Sigmoid colon (tissue), 7 donors: ENCODE measurements around the gene ITIH4. TPM values are rescaled to one million over a fixed set of nuclear protein-coding genes. Genes with fewer than 3 reads are reported as not detected.
"Not testable (repeated sequence)": the region's sequence is repeated elsewhere in the genome, so short reads cannot be mapped to it uniquely, and the experiment has no call there.

Source experiments
- DNase-seq: peaks from one replicate; pipeline ENCODE4 v3.0.0-alpha.2; 2019
- H3K27ac ChIP-seq, 4 donors: fragments of 200-600 bp; sonication (generic); one replicate each; pipeline ENCODE4 v1.5.1; 2016 to 2019; ENCODE audit warnings: mild to moderate bottlenecking in 1 of 4
- H3K27me3 ChIP-seq, 3 donors: fragments of 200-600 bp; sonication (generic); one replicate each; pipeline ENCODE4 v1.5.1; 2019; ENCODE audit warnings: mild to moderate bottlenecking in 1 of 3
- H3K36me3 ChIP-seq, 4 donors: fragments of 200-600 bp; sonication (generic); one replicate each; pipeline ENCODE4 v1.5.1; 2016 to 2019
- H3K4me1 ChIP-seq, 4 donors: fragments of 200-600 bp; sonication (generic); one replicate each; pipeline ENCODE4 v1.5.1; 2017 to 2019
- H3K4me3 ChIP-seq, 4 donors: fragments of 200-600 bp; sonication (generic); one replicate each; pipeline ENCODE4 v1.5.1; 2017 to 2019; ENCODE audit warnings: mild to moderate bottlenecking in 2 of 4, moderate library complexity in 1 of 4
- H3K9me3 ChIP-seq, 4 donors: fragments of 200-600 bp in 3 of 4; sonication (generic) in 3 of 4; one replicate each; pipeline versions ENCODE4 v1.5.1 to v1.6.1; 2013 to 2019
- CTCF ChIP-seq, 4 experiments: fragments of 450-650 bp in 3 of 4; fragments of 200-600 bp in 1 of 4; IDR thresholded peaks; one replicate each; pipeline ENCODE4 v1.5.1; 2016 to 2019; ENCODE audit warnings: antibody characterized with exemption in 4 of 4, mild to moderate bottlenecking in 3 of 4, moderate library complexity in 2 of 4
- EP300 ChIP-seq, 4 donors: sonication (generic); formaldehyde crosslinking; IDR thresholded peaks; one replicate each; pipeline ENCODE4 v1.6.1; 2017; ENCODE audit warnings: antibody characterized with exemption in 4 of 4
- POLR2A ChIP-seq, 2 donors: fragments of 450-650 bp; IDR thresholded peaks; one replicate each; pipeline ENCODE4 v1.6.1; 2016; ENCODE audit warnings: antibody characterized with exemption in 2 of 2, mild to moderate bottlenecking in 2 of 2, moderate library complexity in 2 of 2
- POLR2AphosphoS5 ChIP-seq, 4 donors: sonication (generic); formaldehyde crosslinking; IDR thresholded peaks; one replicate each; pipeline ENCODE4 v1.6.1; 2017; ENCODE audit warnings: antibody characterized with exemption in 4 of 4
- WGBS, 2 donors: extraction: QIAGEN DNeasy Blood & Tissue Kit; methylation state at CpG; one replicate each; pipeline ENCODE4 v1.1.7; 2013; 5-methylcytosine and 5-hydroxymethylcytosine counted together
- intact Hi-C: fragments of 100-400 bp; cut with DNase I; formaldehyde crosslinking; loops from one replicate; pipeline ENCODE4 v1.15.1; 2023
- polyA plus RNA-seq, 3 donors: library from polyadenylated mRNA; stranded (reverse); fragments of 200-250 nt; gene quantifications; one replicate each; pipeline ENCODE4 v1.2.3, GENCODE V29; 2013
- total RNA-seq, 4 donors: library from RNA; depleted of rRNA; stranded (reverse); fragments of >200 nt; gene quantifications; one replicate each; pipeline ENCODE4 v1.1.0, GENCODE V29; 2016
- donor health status: healthy with polysubstance abuse.
- donor health status: Bipolar disorder and iron deficiency.
- donor health status: healthy.

The ITIH4 gene
- total and polyA plus RNA-seq, 7 donors = 2.5 to 12.2 (median 5.6) TPM; not detected in 2

- H3K4me1 ChIP-seq = no peaks in the 10 kb centered on the region
- no peaks in the 10 kb centered on the region for H3K9me3 ChIP-seq
- 89 to 91% methylated on average over 12 of the region's 12 CpGs for WGBS, 2 donors
- H3K27ac ChIP-seq = no peak within 1 kb of the TSS
- no peak within 1 kb of the TSS for H3K4me3 ChIP-seq
- TF ChIP-seq CTCF (IDR thresholded peaks at IDR 0.05) (no peak), POLR2A (IDR thresholded peaks at IDR 0.05) (no peak), POLR2AphosphoS5 (IDR thresholded peaks at IDR 0.05) (no peak), EP300 (IDR thresholded peaks at IDR 0.05) (no peak)
- no peaks in the 10 kb centered on the region for H3K27me3 ChIP-seq
- DNase-seq = peak; percentile 58
- no peaks in the 10 kb centered on the region for H3K36me3 ChIP-seq
- intact Hi-C loops = loop anchor here (10.0 kb wide), 1 partner anchor 157 kb away; no protein-coding TSS in a partner anchor
Measured at GRCh38 chr3:52777127-52777958, 53.1 kb downstream of the ITIH4 start, which contains the start of gene ITIH1. Gene ITIH1, plus strand, starts transcription at chr3:52777599. Its CDS starts 17 bp downstream, at chr3:52777616.

DNA sequence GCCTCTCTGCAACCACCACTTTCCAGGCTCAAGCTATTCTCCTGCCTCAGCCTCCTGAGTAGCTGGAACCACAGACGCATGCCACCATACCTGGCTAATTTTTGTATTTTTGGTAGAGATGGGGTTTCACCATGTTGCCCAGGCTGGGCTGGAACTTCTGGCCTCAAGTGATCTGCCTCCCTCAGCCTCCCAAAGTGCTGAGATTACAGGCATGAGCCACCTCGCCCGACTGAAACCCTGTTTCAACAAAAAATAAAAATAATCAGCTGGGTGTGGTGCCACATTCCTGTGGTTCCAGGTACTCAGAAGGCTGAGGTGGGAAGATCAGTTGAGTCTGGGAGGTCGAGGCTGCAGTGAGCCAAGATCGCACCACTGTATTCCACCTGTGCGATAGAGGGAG lies 54.0 kb downstream of the ITIH4 start:
- DNase-seq, H3K4me3 ChIP-seq, H3K36me3 ChIP-seq, H3K27ac ChIP-seq, H3K4me1 ChIP-seq, H3K27me3 ChIP-seq, H3K9me3 ChIP-seq: not testable (repeated sequence)
- intact Hi-C loops = loop anchor here (10.0 kb wide), 1 partner anchor 158 kb away; no protein-coding TSS in a partner anchor
- 57 to 85% methylated on average over 6 of the region's 6 CpGs for WGBS, 2 donors

- intact Hi-C loops = loop anchor here (10.0 kb wide), 1 partner anchor 159 kb away; no protein-coding TSS in a partner anchor
- Histone ChIP-seq H3K4me1 (peaks cover 0 to 7% (median 3%) of the 10 kb centered on the region in 4 donors), H3K9me3 (no peaks in the 10 kb centered on the region), H3K36me3 (no peaks in the 10 kb centered on the region), H3K27me3 (no peaks in the 10 kb centered on the region), H3K27ac (no peak overlapping the region), H3K4me3 (no peak overlapping the region)
- no peak for TF ChIP-seq CTCF (IDR thresholded peaks at IDR 0.05)
- TF ChIP-seq POLR2AphosphoS5 (IDR thresholded peaks at IDR 0.05) = no peak
- no peak for TF ChIP-seq EP300 (IDR thresholded peaks at IDR 0.05)
- TF ChIP-seq POLR2A (IDR thresholded peaks at IDR 0.05) = no peak
- DNase-seq = no peak
- 73 to 76% methylated on average over 8 of the region's 8 CpGs for WGBS, 2 donors
Measured at GRCh38 chr3:52775877-52776276, 54.6 kb downstream of the ITIH4 start.

DNA sequence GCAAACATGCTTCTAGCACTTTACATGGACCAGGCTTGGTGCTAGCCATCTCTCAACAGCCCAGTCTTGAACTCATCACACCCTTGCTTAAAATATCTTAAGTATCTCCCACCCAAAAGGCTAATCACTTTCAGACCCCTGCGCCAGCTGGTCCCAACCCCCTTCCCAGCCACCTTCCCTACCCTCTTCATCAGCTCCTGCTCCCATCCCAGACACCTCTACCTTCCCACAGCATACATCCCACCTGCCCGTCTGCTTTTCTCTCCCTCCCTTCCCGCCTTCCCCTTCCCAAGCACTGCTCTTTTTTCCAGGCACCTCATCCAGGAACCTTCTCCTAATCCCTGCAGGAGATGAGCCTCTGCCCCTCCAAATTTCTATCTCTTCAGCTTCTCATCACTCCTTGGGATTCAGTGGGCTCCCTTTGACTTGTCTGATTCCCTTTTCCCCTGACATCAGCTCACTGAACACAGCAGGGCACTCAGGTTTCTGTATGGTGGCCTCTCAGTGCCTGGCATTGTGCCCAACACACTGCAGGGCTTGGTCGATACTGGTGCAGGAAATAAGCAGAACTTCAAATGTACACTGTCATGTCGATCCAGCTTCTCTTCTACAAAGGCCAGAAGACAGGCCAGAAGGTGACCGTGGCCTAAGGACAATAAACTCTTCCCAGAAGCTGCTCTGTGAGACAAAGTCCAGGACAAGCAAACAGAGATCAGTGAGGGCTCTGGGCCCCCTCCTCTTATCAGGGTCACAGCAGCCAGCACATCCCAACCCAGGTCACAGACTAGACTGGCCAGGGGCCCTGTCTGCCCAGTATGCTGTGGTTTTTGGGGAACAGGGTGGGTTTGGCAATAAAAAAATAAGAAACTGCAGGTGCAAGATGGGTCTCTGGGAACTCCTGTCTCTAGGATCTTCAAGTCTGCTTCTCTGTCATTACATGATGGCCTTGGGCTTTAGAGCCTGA lies 55.3 kb downstream of the ITIH4 start:
- Histone ChIP-seq H3K4me1 (peaks cover 0 to 8% (median 3%) of the 10 kb centered on the region in 4 donors), H3K27me3 (no peaks in the 10 kb centered on the region), H3K27ac (no peak overlapping the region), H3K36me3 (no peaks in the 10 kb centered on the region), H3K9me3 (no peaks in the 10 kb centered on the region), H3K4me3 (no peak overlapping the region)
- intact Hi-C loops = loop anchor here (5.0 to 10.0 kb wide), 2 partner anchors 72 to 160 kb away; no protein-coding TSS in a partner anchor
- TF ChIP-seq POLR2AphosphoS5 (IDR thresholded peaks at IDR 0.05) (no peak), CTCF (IDR thresholded peaks at IDR 0.05) (no peak), EP300 (IDR thresholded peaks at IDR 0.05) (no peak), POLR2A (IDR thresholded peaks at IDR 0.05) (no peak)
- WGBS, 2 donors = 31 to 55% methylated on average over 6 of the region's 6 CpGs
- DNase-seq = peak; percentile 41
